HG03175 (cell line): ENCODE measurements around the gene AGMO.

Source experiments
- ATAC-seq: cut with Tn5 transposase; IDR thresholded peaks from one replicate; pipeline ENCODE4 v1.9.1; 2021; ENCODE audit warnings: mild to moderate bottlenecking, moderate library complexity; ENCODE audit not compliant: unreplicated experiment

AGMO gene

GRCh38 chr7:15462721-15463389, 99.0 kb downstream of the AGMO start:
- ATAC-seq, result no peak

DNA sequence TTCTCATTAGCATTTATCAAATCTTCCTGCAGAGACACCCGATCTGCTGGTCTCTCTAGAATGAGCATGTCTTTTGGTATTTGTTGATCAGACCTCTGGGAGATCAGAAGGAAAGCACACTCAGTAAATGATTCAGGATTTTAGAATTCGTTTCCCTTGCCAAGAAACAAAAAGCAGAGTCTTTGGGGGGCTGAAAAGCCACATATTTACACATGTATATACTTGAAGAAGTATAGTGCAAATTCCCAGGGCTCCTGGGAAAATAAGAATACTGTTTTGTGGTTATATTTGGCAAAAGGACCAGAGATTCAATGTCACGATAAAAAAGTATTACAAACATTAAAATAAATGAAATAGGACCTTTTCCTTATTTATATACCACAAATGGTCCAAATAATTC, 100.2 kb downstream of the AGMO start:
- ATAC-seq, result no peak

DNA sequence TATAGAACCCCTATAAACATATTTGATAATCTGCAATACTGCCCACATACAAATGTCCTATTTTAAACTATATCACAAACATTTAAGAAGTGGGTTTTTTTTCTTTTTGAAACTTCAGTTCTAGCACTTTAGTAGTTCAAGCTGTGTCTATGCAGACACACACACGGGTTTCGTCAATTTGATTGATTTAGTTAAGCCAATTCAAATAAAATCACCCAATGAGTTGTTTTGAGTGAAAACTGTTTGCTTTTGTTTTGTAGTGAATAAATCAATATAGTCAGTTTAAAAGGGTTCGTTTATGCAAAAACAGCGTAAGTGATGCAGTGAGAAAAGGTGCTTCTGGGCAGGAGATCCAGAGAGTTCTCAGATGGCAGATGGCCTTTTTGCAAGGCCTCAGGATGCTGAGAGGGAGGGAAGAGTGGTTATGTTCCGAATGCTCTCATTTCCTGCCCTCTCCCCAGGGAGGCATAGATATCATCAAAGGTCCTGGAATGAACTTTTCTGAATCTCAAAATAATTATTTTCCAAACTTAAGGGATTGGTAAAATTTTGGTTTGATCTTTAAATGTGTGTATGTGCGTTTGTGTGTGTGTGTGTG, 102.7 kb downstream of the AGMO start:
- ATAC-seq, result no peak

- no peak for ATAC-seq
Observed at GRCh38 chr7:15457990-15458955, 103.5 kb downstream of the AGMO start.

GRCh38 chr7:15452670-15453069, 109.1 kb downstream of the AGMO start:
- no peak for ATAC-seq

- ATAC-seq, result no peak
Observed at GRCh38 chr7:15446722-15447121, 115.1 kb downstream of the AGMO start.

DNA sequence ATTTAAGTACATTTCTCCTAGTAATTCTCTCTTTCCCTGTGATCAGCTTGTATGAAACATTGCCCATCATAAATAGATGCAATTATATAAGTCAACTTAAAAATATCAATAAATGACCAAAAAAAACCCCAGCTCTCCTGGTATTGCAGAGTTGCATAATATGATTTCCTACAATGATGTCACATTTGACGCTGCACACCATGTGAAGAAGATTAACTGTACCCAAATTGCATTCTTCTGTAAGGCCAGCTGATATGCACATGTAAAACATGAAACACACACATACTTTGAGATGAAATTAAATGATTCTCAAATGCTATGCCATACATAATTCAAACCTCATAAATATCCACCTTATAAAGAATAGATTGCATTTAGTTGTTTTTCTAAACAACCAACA, 115.5 kb downstream of the AGMO start:
- no peak for ATAC-seq

DNA sequence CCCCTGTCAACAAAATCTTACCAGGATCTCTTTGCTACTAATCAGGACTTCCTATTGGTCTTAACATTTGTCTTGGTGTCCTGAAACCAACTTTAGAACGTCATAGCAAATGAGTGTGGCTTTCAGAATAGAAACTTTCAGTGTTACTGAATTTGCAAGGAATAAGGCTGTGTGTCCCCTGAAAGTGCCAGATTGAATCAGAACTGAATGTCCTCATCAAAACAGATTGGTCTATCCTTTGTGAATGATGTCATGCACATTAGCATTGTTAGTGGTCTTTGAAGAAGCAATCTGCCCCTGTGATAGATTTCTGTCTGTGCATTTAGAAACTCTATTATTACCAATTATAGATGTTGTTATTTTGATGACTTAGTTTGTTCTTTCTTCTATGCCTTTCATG, 119.9 kb downstream of the AGMO start:
- ATAC-seq, result no peak

- no peak for ATAC-seq
Observed at GRCh38 chr7:15440482-15440881, 121.3 kb downstream of the AGMO start.

GRCh38 chr7:15439853-15440252, 122.0 kb downstream of the AGMO start:
- no peak for ATAC-seq

DNA sequence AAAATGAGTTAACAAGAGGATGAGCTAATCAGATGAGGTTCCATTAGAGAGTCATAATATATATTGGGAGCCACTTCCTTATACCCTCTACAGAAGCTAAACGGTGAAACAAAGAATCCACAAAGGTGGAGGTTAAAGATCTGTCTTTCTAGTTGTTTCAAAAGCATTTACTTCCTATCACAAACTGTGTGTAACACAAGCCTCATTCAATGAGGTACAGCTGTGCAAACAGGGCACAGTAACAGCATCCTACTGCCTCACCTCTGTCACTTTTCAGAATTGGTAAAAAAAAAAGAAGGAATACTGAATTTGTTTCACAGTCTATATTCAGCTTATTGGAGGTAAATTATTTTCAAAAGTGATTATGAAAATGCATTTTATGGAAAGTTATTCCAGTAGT, 128.7 kb downstream of the AGMO start:
- no peak for ATAC-seq

GRCh38 chr7:15430911-15431310, 130.9 kb downstream of the AGMO start:
- ATAC-seq, result no peak

GRCh38 chr7:15430191-15430590, 131.6 kb downstream of the AGMO start:
- no peak for ATAC-seq

DNA sequence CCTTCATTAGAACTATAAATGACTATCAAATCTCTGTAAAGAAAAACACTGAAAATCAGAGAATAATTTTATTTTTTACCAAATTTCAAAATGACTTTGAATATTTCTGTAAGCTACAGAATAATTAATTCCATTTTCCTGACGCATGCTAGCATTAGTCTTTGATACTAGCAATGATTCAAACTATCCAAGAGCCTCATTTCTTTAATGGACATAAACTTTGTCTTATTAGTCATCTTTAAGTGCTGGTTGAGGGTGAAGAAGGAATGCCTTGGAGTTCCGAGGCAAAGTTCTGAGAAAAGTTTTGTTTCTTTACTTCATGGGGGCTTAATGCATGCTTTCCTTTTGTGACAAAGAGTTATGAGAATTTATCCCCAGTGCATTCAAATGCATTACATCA, 137.3 kb downstream of the AGMO start:
- no peak for ATAC-seq

DNA sequence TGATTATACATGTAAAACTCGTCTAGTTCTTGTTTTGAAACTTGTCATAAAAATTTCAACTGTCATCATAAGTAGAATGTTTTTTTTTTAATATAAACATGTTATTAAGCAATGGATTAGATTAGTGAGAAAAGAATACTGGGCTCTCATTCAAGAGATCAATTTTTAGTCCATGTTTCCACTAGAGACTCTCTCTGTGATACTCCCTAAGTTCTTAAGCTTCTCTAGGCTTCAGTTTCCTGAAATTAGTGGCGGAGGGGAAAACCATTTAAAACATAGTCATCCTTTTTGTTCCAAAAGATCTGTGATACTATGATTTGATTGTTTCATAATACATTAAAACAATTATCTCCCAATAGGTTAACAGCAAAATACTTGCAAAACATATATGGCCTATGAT, 142.2 kb downstream of the AGMO start:
- no peak for ATAC-seq

- ATAC-seq, result no peak
Observed at GRCh38 chr7:15418264-15418663, 143.6 kb downstream of the AGMO start.

DNA sequence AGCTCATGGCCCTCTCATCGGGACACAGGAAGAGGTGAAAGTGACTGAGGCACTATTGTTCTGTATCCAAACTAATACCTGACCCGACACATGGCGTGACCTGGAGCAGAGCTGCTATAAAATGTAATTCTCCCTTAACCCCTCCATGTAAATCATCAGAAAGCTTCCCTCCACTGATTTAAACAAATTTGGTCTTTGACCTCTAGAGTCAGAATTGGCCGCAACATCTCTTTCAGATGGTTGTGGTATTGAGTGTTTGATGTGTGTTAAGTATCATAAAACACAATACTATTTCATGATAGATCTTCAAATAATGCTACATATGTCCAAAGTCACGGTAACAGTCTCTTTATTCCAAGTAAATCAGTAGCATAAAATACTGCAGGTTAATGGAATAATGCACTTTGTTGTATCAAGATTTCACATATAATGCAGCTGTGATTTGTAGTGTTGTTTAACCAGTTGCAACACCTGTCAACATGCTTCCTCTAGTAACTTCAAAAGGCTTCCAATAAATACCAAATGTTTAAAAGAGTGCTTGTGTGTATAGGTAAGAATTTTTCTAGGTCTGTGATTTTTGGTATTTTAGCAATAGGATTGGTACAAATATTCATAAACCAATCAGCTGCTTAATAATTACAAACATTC, 144.3 kb downstream of the AGMO start:
- no peak for ATAC-seq

DNA sequence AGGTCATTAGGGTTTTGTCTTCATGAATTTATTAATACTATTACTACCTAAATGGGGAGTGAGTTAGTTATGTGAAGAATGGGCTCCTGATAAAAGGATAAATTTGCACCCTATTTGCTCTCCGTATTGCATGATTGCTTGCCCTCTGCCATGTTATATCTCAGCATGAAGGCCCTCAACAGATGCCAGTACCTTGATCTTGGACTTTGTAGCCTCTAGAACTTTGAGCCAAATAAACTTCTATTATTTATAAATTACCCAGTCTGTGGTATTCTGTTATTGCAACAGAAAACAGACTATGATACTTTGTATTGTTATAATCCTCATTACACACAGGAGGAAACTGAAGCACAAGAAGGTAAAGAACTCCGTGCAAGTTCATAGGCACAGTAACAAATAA, 150.8 kb downstream of the AGMO start:
- ATAC-seq, result no peak

GRCh38 chr7:15407910-15408309, 153.9 kb downstream of the AGMO start:
- ATAC-seq, result no peak

GRCh38 chr7:15403751-15404150, 158.1 kb downstream of the AGMO start:
- no peak for ATAC-seq

GRCh38 chr7:15403315-15403714, 158.5 kb downstream of the AGMO start:
- no peak for ATAC-seq
